Measurements from ENCODE around the gene CCDC74A.
"Not testable (repeated sequence)": the region's sequence is repeated elsewhere in the genome, so short reads cannot be mapped to it uniquely, and the experiment has no call there.

Gene CCDC74A

GRCh38 chr2:131557558-131558321 is 30.1 kb downstream of the CCDC74A start:
- Mint-ChIP-seq H3K27me3 (peaks cover 9% of the 10 kb centered on the region), H3K4me1 (ENCODE audit: low read depth) (no peaks in the 10 kb centered on the region), H3K4me3 (no peak overlapping the region), H3K36me3 (no peaks in the 10 kb centered on the region), H3K27ac (no peak overlapping the region), H3K9me3 (ENCODE audit: low read depth) (no peaks in the 10 kb centered on the region)

GRCh38 chr2:131566371-131566770 is 38.7 kb downstream of the CCDC74A start:
- Mint-ChIP-seq H3K27ac (no peak overlapping the region), H3K4me1 (ENCODE audit: low read depth) (no peaks in the 10 kb centered on the region), H3K9me3 (ENCODE audit: low read depth) (no peaks in the 10 kb centered on the region), H3K4me3 (no peak overlapping the region), H3K36me3 (no peaks in the 10 kb centered on the region), H3K27me3 (peaks cover 17% of the 10 kb centered on the region)

DNA sequence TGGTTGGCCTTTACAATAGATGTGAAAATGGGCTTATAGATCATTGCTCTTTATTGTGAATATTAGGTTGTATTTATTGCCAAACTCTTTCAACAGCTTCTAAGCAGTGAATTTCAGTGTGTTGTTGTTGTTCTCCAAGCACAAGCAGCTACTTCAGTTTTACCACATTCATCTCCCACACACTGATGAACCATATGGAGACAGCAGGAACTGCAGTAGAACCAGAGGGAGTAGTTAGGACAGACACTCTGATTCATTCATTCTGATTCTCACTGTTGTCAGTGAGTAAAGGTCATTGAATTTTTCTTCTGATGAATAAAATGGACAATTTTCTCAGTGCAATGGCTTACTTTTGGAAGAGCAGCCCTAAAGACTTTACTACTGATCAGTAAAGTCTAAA is 40.2 kb downstream of the CCDC74A start:
- Mint-ChIP-seq H3K27ac (no peak overlapping the region), H3K9me3 (ENCODE audit: low read depth) (no peaks in the 10 kb centered on the region), H3K4me1 (ENCODE audit: low read depth) (no peaks in the 10 kb centered on the region), H3K36me3 (no peaks in the 10 kb centered on the region), H3K4me3 (no peak overlapping the region), H3K27me3 (peaks cover 17% of the 10 kb centered on the region)

GRCh38 chr2:131568401-131568800 is 40.7 kb downstream of the CCDC74A start:
- not testable (repeated sequence) for H3K4me1 Mint-ChIP-seq (ENCODE audit: low read depth); H3K9me3 Mint-ChIP-seq (ENCODE audit: low read depth); H3K4me3 Mint-ChIP-seq; H3K27ac Mint-ChIP-seq; H3K36me3 Mint-ChIP-seq
- H3K27me3 Mint-ChIP-seq: peaks cover 17% of the 10 kb centered on the region

DNA sequence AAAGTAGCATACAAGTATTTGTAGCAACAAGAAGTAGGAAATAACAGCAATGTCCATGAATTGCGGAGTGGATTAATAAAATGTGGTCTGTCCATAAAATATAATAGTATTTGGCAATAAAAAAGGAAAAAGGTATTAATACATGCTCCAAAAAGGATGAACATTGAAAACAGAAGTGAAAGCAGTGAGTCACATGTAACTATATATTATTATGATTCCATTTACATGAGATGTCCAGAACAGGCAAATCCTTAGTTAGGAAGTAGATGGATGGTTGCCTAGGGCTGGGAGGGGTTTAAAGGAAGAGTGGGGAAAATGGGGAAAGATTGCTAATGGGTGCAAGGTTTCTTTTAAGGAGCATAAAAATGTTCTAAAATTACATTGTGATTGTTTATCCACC is 44.5 kb downstream of the CCDC74A start:
- H3K4me3 Mint-ChIP-seq: no peak overlapping the region
- H3K27ac Mint-ChIP-seq: no peak overlapping the region
- H3K27me3 Mint-ChIP-seq: peaks cover 6% of the 10 kb centered on the region
- H3K9me3 Mint-ChIP-seq (ENCODE audit: low read depth): no peaks in the 10 kb centered on the region
- H3K36me3 Mint-ChIP-seq: no peaks in the 10 kb centered on the region
- H3K4me1 Mint-ChIP-seq (ENCODE audit: low read depth): no peaks in the 10 kb centered on the region

DNA sequence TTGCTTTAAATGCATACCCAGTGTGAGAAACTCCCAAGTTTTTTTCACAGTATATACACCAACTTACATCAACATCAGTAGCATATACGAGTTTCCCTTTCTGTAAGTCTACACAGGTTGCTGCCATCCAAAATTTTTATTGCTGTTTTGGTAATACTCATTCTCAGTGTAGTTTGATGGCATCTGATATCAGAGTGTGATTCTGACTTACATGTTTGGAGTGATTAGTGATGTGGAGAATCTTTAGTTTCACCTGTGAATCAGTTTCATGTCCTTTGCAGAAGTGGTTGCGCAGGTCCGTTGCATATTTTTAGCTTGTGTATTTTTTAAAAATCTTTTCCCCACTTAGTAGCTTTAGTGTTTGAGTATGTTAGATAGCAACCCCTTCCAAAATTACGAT is 50.1 kb downstream of the CCDC74A start:
- Mint-ChIP-seq H3K27me3 (peaks cover 18% of the 10 kb centered on the region), H3K36me3 (no peaks in the 10 kb centered on the region), H3K9me3 (ENCODE audit: low read depth) (no peaks in the 10 kb centered on the region), H3K4me1 (ENCODE audit: low read depth) (no peaks in the 10 kb centered on the region), H3K4me3 (no peak overlapping the region), H3K27ac (no peak overlapping the region)

DNA sequence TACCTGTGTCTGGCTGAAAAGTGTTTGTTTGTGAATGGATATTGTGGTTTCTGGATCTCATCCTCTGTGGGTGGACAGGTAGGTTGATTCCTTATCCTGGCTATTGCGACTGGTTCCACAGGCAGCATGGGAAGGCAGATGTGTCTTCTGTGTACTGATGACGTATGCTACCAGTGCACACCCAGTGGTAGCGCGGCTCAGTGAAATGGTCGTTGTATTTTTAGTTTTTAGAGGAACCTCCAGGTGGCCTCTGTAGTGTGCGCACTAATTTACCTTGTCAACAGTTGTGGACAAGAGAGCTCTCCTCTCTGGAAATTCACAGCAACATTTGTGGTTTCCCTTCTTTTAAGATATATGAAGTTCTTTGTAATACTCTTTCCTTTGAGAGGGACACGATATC is 52.5 kb downstream of the CCDC74A start:
- Mint-ChIP-seq H3K27me3 (peaks cover 27% of the 10 kb centered on the region), H3K27ac (no peak overlapping the region), H3K4me3 (no peak overlapping the region), H3K36me3 (no peaks in the 10 kb centered on the region), H3K9me3 (ENCODE audit: low read depth) (no peaks in the 10 kb centered on the region), H3K4me1 (ENCODE audit: low read depth) (no peaks in the 10 kb centered on the region)
